Parathyroid adenoma (tissue), 2 donors: ENCODE measurements around the gene RTF1.

Experiments
- H2AFZ ChIP-seq: fragments of 300-600 bp; sonication (generic); one replicate; pipeline ENCODE4 v1.7.0; 2017; ENCODE audit warnings: antibody characterized with exemption, mild to moderate bottlenecking
- H3K27ac ChIP-seq: fragments of 300-600 bp; sonication (generic); one replicate; pipeline ENCODE4 v1.7.0; 2017
- H3K27me3 ChIP-seq: fragments of 300-600 bp; sonication (generic); one replicate; pipeline ENCODE4 v1.7.0; 2017; ENCODE audit warnings: low read length; ENCODE audit not compliant: control insufficient read depth, insufficient read depth
- H3K36me3 ChIP-seq: fragments of 300-600 bp; sonication (generic); one replicate; pipeline ENCODE4 v1.7.0; 2017; ENCODE audit warnings: low read length; ENCODE audit not compliant: control insufficient read depth, insufficient read depth
- H3K4me1 ChIP-seq: fragments of 300-600 bp; sonication (generic); one replicate; pipeline ENCODE4 v1.7.0; 2017; ENCODE audit warnings: control low read depth
- H3K4me2 ChIP-seq: fragments of 300-600 bp; sonication (generic); one replicate; pipeline ENCODE4 v1.7.0; 2017; ENCODE audit warnings: low read length
- H3K4me3 ChIP-seq: fragments of 300-600 bp; sonication (generic); one replicate; pipeline ENCODE4 v1.7.0; 2017; ENCODE audit warnings: low read depth, low read length
- H3K79me2 ChIP-seq: fragments of 300-600 bp; sonication (generic); one replicate; pipeline ENCODE4 v1.7.0; 2017; ENCODE audit warnings: control low read depth
- H3K9ac ChIP-seq: fragments of 300-600 bp; sonication (generic); one replicate; pipeline ENCODE4 v1.7.0; 2017; ENCODE audit warnings: mild to moderate bottlenecking
- H3K9me3 ChIP-seq: fragments of 300-600 bp; sonication (generic); one replicate; pipeline ENCODE4 v1.7.0; 2017; ENCODE audit warnings: low read length; ENCODE audit not compliant: control insufficient read depth
- TF ChIP-seq, protein P1 (sequence below): fragments of 300-600 bp; sonication (generic); IDR thresholded peaks from one replicate; pipeline ENCODE4 v1.7.0; 2017; ENCODE audit warnings: antibody characterized with exemption, mild to moderate bottlenecking
- donor health status: primary hyperparathyroidism.

Gene RTF1

DNA sequence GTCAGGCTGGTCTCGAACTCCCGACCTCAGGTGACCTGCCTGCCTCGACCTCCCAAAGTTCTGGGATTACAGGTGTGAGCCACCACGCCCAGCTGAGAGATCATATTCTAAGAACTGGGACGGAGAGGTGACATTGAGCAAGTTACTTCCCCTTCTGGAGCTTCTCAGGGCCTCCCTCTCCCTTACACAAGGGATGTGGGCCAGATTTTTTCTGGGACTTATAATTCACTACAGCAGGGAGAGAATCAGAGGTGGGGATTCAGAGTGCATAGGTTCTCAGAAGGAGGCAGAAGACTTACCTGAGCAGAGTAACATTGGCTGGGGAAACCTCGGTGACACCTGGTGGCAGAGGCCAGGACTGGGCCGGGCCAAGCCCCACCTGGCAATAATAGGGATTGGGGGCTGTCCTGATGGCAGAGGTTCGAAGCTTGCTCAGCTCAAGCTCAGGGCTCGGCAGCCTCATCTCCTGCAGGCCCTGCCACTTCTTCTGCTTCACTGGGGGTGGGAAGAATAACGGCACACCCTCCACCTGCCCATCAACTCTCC lies 90.0 kb downstream of the RTF1 start:
- Histone ChIP-seq H2AFZ (no peak overlapping the region), H3K9ac (no peak overlapping the region), H3K27ac (no peak overlapping the region), H3K36me3 (no peaks in the 10 kb centered on the region), H3K9me3 (no peaks in the 10 kb centered on the region), H3K4me3 (no peak overlapping the region), H3K4me1 (no peaks in the 10 kb centered on the region), H3K27me3 (no peaks in the 10 kb centered on the region), H3K4me2 (no peak overlapping the region), H3K79me2 (no peaks in the 10 kb centered on the region)
- TF ChIP-seq, protein P1, sequence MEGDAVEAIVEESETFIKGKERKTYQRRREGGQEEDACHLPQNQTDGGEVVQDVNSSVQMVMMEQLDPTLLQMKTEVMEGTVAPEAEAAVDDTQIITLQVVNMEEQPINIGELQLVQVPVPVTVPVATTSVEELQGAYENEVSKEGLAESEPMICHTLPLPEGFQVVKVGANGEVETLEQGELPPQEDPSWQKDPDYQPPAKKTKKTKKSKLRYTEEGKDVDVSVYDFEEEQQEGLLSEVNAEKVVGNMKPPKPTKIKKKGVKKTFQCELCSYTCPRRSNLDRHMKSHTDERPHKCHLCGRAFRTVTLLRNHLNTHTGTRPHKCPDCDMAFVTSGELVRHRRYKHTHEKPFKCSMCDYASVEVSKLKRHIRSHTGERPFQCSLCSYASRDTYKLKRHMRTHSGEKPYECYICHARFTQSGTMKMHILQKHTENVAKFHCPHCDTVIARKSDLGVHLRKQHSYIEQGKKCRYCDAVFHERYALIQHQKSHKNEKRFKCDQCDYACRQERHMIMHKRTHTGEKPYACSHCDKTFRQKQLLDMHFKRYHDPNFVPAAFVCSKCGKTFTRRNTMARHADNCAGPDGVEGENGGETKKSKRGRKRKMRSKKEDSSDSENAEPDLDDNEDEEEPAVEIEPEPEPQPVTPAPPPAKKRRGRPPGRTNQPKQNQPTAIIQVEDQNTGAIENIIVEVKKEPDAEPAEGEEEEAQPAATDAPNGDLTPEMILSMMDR, result no peak

DNA sequence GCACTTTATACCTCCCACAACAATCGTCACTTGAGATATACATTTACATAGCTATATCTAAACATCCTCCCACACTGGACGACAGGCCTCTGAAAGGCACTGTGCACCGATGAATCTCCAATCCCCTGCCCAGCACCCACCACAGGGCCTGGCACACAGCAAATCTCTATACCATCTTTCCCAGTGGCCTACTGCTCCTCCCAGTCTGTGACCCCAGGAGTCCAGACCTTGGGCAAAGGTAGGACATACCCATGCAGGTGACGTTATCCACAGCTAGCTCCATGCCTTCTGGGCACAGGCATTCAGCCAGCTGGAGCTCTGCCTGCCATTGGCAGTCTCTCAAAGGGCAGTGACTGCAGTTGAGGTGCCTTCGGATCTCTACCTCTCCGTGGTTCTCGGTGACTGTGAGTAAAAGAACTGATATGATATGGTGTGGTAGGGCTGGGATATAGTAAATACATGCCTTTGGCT lies 91.0 kb downstream of the RTF1 start:
- Histone ChIP-seq H3K9ac (no peak overlapping the region), H3K9me3 (no peaks in the 10 kb centered on the region), H3K27me3 (no peaks in the 10 kb centered on the region), H3K27ac (no peak overlapping the region), H3K79me2 (no peaks in the 10 kb centered on the region), H3K4me3 (no peak overlapping the region), H3K4me1 (no peaks in the 10 kb centered on the region), H2AFZ (no peak overlapping the region), H3K4me2 (no peak overlapping the region), H3K36me3 (no peaks in the 10 kb centered on the region)
- TF ChIP-seq, protein P1, result no peak

- Histone ChIP-seq H3K27ac (no peak overlapping the region), H3K9me3 (no peaks in the 10 kb centered on the region), H3K4me3 (no peak overlapping the region), H3K9ac (no peak overlapping the region), H3K79me2 (no peaks in the 10 kb centered on the region), H3K27me3 (no peaks in the 10 kb centered on the region), H3K4me1 (no peaks in the 10 kb centered on the region), H3K4me2 (no peak overlapping the region), H2AFZ (no peak overlapping the region), H3K36me3 (no peaks in the 10 kb centered on the region)
- TF ChIP-seq, protein P1, result no peak
Measured at GRCh38 chr15:41510728-41511127, 93.8 kb downstream of the RTF1 start.

- Histone ChIP-seq H3K9ac (no peak overlapping the region), H3K9me3 (no peaks in the 10 kb centered on the region), H3K4me2 (no peak overlapping the region), H2AFZ (no peak overlapping the region), H3K27me3 (no peaks in the 10 kb centered on the region), H3K4me3 (no peak overlapping the region), H3K4me1 (no peaks in the 10 kb centered on the region), H3K79me2 (no peaks in the 10 kb centered on the region), H3K36me3 (no peaks in the 10 kb centered on the region), H3K27ac (no peak overlapping the region)
- TF ChIP-seq, protein P1, result no peak
Measured at GRCh38 chr15:41511331-41511898, 94.5 kb downstream of the RTF1 start.

GRCh38 chr15:41511899-41512369 lies 95.0 kb downstream of the RTF1 start:
- Histone ChIP-seq H3K4me2 (peak overlapping the region; percentile 48), H3K4me3 (no peak overlapping the region), H3K36me3 (no peaks in the 10 kb centered on the region), H3K79me2 (no peaks in the 10 kb centered on the region), H2AFZ (peak overlapping the region; percentile 38), H3K9me3 (no peaks in the 10 kb centered on the region), H3K9ac (no peak overlapping the region), H3K27ac (no peak overlapping the region), H3K27me3 (no peaks in the 10 kb centered on the region), H3K4me1 (no peaks in the 10 kb centered on the region)
- TF ChIP-seq, protein P1, result no peak
